Mononuclear cell (primary cell): ENCODE data around the gene MGST2. TPM values are rescaled to one million over a fixed set of nuclear protein-coding genes. Genes with fewer than 3 reads are reported as not detected.

ENCODE experiments used
- H3K27me3 ChIP-seq: 2 replicates; pipeline ENCODE4 v1.6.0; 2011; ENCODE audit warnings: low read length, control low read depth; ENCODE audit not compliant: insufficient read depth
- H3K4me1 ChIP-seq: 2 replicates; pipeline ENCODE4 v1.5.1; 2011; ENCODE audit warnings: mild to moderate bottlenecking, low read length, control low read depth; ENCODE audit not compliant: insufficient read depth
- H3K4me3 ChIP-seq: 2 replicates; pipeline ENCODE4 v1.5.1; 2011; ENCODE audit warnings: mild to moderate bottlenecking, low read length, moderate library complexity
- H3K9me3 ChIP-seq: 2 replicates; pipeline ENCODE4 v1.5.1; 2011; ENCODE audit warnings: low read depth, mild to moderate bottlenecking, control low read depth, low read length
- total RNA-seq: library from RNA; depleted of rRNA; stranded (reverse); fragments of >200 nt; gene quantifications from one replicate; pipeline ENCODE4 v1.2.3, GENCODE V29; 2012

The MGST2 gene
- total RNA-seq, 1 donor, result 9.2 TPM

- Histone ChIP-seq H3K9me3 (no peaks in the 10 kb centered on the region), H3K4me1 (no peaks in the 10 kb centered on the region), H3K27me3 (no peaks in the 10 kb centered on the region), H3K4me3 (no peak overlapping the region)
These were observed 61.0 kb downstream of the MGST2 start for GRCh38 chr4:139726615-139727014.

GRCh38 chr4:139728146-139728545 is 62.5 kb downstream of the MGST2 start:
- Histone ChIP-seq H3K9me3 (no peaks in the 10 kb centered on the region), H3K4me3 (no peak overlapping the region), H3K4me1 (no peaks in the 10 kb centered on the region), H3K27me3 (no peaks in the 10 kb centered on the region)

GRCh38 chr4:139728840-139729239 is 63.2 kb downstream of the MGST2 start:
- peaks cover 3% of the 10 kb centered on the region for H3K4me1 ChIP-seq
- H3K9me3 ChIP-seq, result no peaks in the 10 kb centered on the region
- H3K27me3 ChIP-seq, result no peaks in the 10 kb centered on the region
- H3K4me3 ChIP-seq, result no peak overlapping the region

GRCh38 chr4:139732991-139733570 is 67.5 kb downstream of the MGST2 start:
- peaks cover 4% of the 10 kb centered on the region for H3K27me3 ChIP-seq
- H3K4me1 ChIP-seq, result peaks cover 43% of the 10 kb centered on the region
- H3K9me3 ChIP-seq, result no peaks in the 10 kb centered on the region
- H3K4me3 ChIP-seq, result no peak overlapping the region

- Histone ChIP-seq H3K4me1 (peaks cover 47% of the 10 kb centered on the region), H3K9me3 (no peaks in the 10 kb centered on the region), H3K27me3 (peaks cover 4% of the 10 kb centered on the region), H3K4me3 (peak overlapping the region; percentile 2)
These were observed 68.7 kb downstream of the MGST2 start for GRCh38 chr4:139734201-139734874.

- peaks cover 48% of the 10 kb centered on the region for H3K4me1 ChIP-seq
- no peaks in the 10 kb centered on the region for H3K9me3 ChIP-seq
- H3K4me3 ChIP-seq, result peak overlapping the region; percentile 27
- peaks cover 4% of the 10 kb centered on the region for H3K27me3 ChIP-seq
These were observed 69.3 kb downstream of the MGST2 start for GRCh38 chr4:139734875-139735380.

- no peaks in the 10 kb centered on the region for H3K9me3 ChIP-seq
- peaks cover 4% of the 10 kb centered on the region for H3K27me3 ChIP-seq
- H3K4me1 ChIP-seq, result peaks cover 55% of the 10 kb centered on the region
- peak overlapping the region; percentile 27 for H3K4me3 ChIP-seq
These were observed 70.0 kb downstream of the MGST2 start for GRCh38 chr4:139735381-139736273.

- Histone ChIP-seq H3K27me3 (peaks cover 4% of the 10 kb centered on the region), H3K4me1 (peaks cover 62% of the 10 kb centered on the region), H3K4me3 (no peak overlapping the region), H3K9me3 (no peaks in the 10 kb centered on the region)
These were observed 70.6 kb downstream of the MGST2 start for GRCh38 chr4:139736274-139736660.

- Histone ChIP-seq H3K4me1 (peaks cover 65% of the 10 kb centered on the region), H3K4me3 (no peak overlapping the region), H3K27me3 (peaks cover 4% of the 10 kb centered on the region)
These were observed 71.0 kb downstream of the MGST2 start for GRCh38 chr4:139736661-139737060.

GRCh38 chr4:139738846-139739613 is 73.4 kb downstream of the MGST2 start:
- Histone ChIP-seq H3K4me1 (peaks cover 76% of the 10 kb centered on the region), H3K4me3 (no peak overlapping the region), H3K27me3 (peaks cover 4% of the 10 kb centered on the region), H3K9me3 (no peaks in the 10 kb centered on the region)

More at GRCh38 chr4:139736661-139737060, 71.0 kb downstream of the MGST2 start:
- H3K9me3 ChIP-seq, result no peaks in the 10 kb centered on the region

- Histone ChIP-seq H3K4me3 (no peak overlapping the region), H3K27me3 (no peaks in the 10 kb centered on the region), H3K4me1 (peaks cover 65% of the 10 kb centered on the region), H3K9me3 (no peaks in the 10 kb centered on the region)
These were observed 74.5 kb downstream of the MGST2 start for GRCh38 chr4:139740121-139740520.

GRCh38 chr4:139740531-139741041 is 75.0 kb downstream of the MGST2 start:
- Histone ChIP-seq H3K4me3 (no peak overlapping the region), H3K4me1 (peaks cover 62% of the 10 kb centered on the region), H3K27me3 (no peaks in the 10 kb centered on the region), H3K9me3 (no peaks in the 10 kb centered on the region)

- H3K27me3 ChIP-seq, result no peaks in the 10 kb centered on the region
- H3K4me1 ChIP-seq, result peaks cover 38% of the 10 kb centered on the region
- no peak overlapping the region for H3K4me3 ChIP-seq
- no peaks in the 10 kb centered on the region for H3K9me3 ChIP-seq
These were observed 77.4 kb downstream of the MGST2 start for GRCh38 chr4:139743027-139743426.

- no peak overlapping the region for H3K4me3 ChIP-seq
- H3K9me3 ChIP-seq, result no peaks in the 10 kb centered on the region
- peaks cover 34% of the 10 kb centered on the region for H3K4me1 ChIP-seq
These were observed 78.6 kb downstream of the MGST2 start for GRCh38 chr4:139744232-139744631.

More at GRCh38 chr4:139744232-139744631, 78.6 kb downstream of the MGST2 start:
- H3K27me3 ChIP-seq, result no peaks in the 10 kb centered on the region
